Activated CD8-positive, alpha-beta T cell treated with anti-CD3 and anti-CD28 coated beads, Interleukin-2, amount 10 ng/mL, durations not matched to agents 7 days and 5 days (primary cell): ENCODE measurements around the gene PCSK2. TPM values are rescaled to one million over a fixed set of nuclear protein-coding genes. Genes with fewer than 3 reads are reported as not detected.

ENCODE experiments used
- ATAC-seq: fragments of 150-1000 bp; cut with Tn5 transposase; one replicate; pipeline ENCODE4 v1.10.0; 2021; ENCODE audit warnings: moderate library complexity
- CTCF ChIA-PET: fragments of 350-600 bp; sonication (Branson Sonifier 250); formaldehyde crosslinking; loops from one replicate; lab custom pipeline; 2021; ENCODE audit warnings: antibody characterized with exemption; lab: Charles Lee
- POLR2A ChIA-PET: fragments of 350-600 bp; sonication (Branson Sonifier 250); formaldehyde crosslinking; loops from one replicate; lab custom pipeline; 2021; ENCODE audit warnings: antibody characterized with exemption; lab: Charles Lee
- DNase-seq: peaks from one replicate; pipeline ENCODE4 v3.0.0-alpha.2; 2020
- H3K27ac Mint-ChIP-seq: one replicate; pipeline ENCODE4 v1.8.0; 2021; ENCODE audit warnings: mild to moderate bottlenecking, mixed read lengths
- H3K27me3 Mint-ChIP-seq: one replicate; pipeline ENCODE4 v1.8.0; 2021; ENCODE audit warnings: low read depth, mixed read lengths
- H3K36me3 Mint-ChIP-seq: one replicate; pipeline ENCODE4 v1.8.0; 2021; ENCODE audit warnings: low read depth, mixed read lengths
- H3K4me1 Mint-ChIP-seq: one replicate; pipeline ENCODE4 v1.8.0; 2021; ENCODE audit warnings: low read depth, mixed read lengths
- H3K4me3 Mint-ChIP-seq: one replicate; pipeline ENCODE4 v1.8.0; 2021; ENCODE audit warnings: mild to moderate bottlenecking, mixed read lengths
- H3K9me3 Mint-ChIP-seq: one replicate; pipeline ENCODE4 v1.8.0; 2022; ENCODE audit warnings: mixed read lengths; ENCODE audit not compliant: insufficient read depth
- total RNA-seq, 2 experiments: library from RNA; stranded (reverse); gene quantifications; one replicate each; pipeline ENCODE4 v1.2.3, GENCODE V29; 2021

PCSK2 gene
- total RNA-seq, 2 experiments from 2014 or later, result not detected

- Mint-ChIP-seq H3K4me3 (peak overlapping the region; percentile 72), H3K36me3 (no peaks in the 10 kb centered on the region), H3K9me3 (no peaks in the 10 kb centered on the region), H3K27ac (peak overlapping the region; percentile 77), H3K4me1 (peaks cover 53% of the 10 kb centered on the region), H3K27me3 (peaks cover 28% of the 10 kb centered on the region)
- CTCF ChIA-PET, result interaction anchor here (0.7 to 3.9 kb wide), 31 partner anchors 7 to 490 kb away, joined by 3 to 32 read pairs (median 5); partner anchors contain the start of genes BFSP1, DSTN and RRBP1
- ATAC-seq (peak; percentile 56), DNase-seq (peak; percentile 62)
- POLR2A ChIA-PET, result interaction anchor here (0.6 to 1.6 kb wide), 4 partner anchors 115 to 487 kb away, joined by 3 read pairs; no protein-coding TSS in a partner anchor
Measured at GRCh38 chr20:17505636-17506517, 279.0 kb downstream of the PCSK2 start.

GRCh38 chr20:17507032-17507431, 280.2 kb downstream of the PCSK2 start:
- Mint-ChIP-seq H3K27ac (peak overlapping the region; percentile 1), H3K27me3 (peaks cover 24% of the 10 kb centered on the region), H3K36me3 (no peaks in the 10 kb centered on the region), H3K4me1 (peaks cover 64% of the 10 kb centered on the region), H3K4me3 (no peak overlapping the region), H3K9me3 (no peaks in the 10 kb centered on the region)
- no peak for ATAC-seq
- ChIA-PET CTCF (interaction anchor here (1.4 to 3.3 kb wide), 2 partner anchors 64 to 100 kb away, joined by 5 to 20 read pairs; partner anchors contain the start of gene DSTN), POLR2A (no interaction called here)
- DNase-seq, result peak; percentile 35

- ChIA-PET POLR2A (no interaction called here), CTCF (no interaction called here)
- Mint-ChIP-seq H3K27me3 (peaks cover 23% of the 10 kb centered on the region), H3K36me3 (no peaks in the 10 kb centered on the region), H3K4me1 (peaks cover 66% of the 10 kb centered on the region), H3K4me3 (no peak overlapping the region), H3K9me3 (no peaks in the 10 kb centered on the region), H3K27ac (peak overlapping the region; percentile 1)
- no peak for ATAC-seq
- DNase-seq, result no peak
Measured at GRCh38 chr20:17507531-17507930, 280.7 kb downstream of the PCSK2 start.

GRCh38 chr20:17508756-17509155, 281.9 kb downstream of the PCSK2 start:
- ChIA-PET CTCF (no interaction called here), POLR2A (no interaction called here)
- H3K27ac Mint-ChIP-seq, result no peak overlapping the region
- no peaks in the 10 kb centered on the region for H3K36me3 Mint-ChIP-seq
- no peak overlapping the region for H3K4me3 Mint-ChIP-seq
- no peaks in the 10 kb centered on the region for H3K9me3 Mint-ChIP-seq
- peaks cover 57% of the 10 kb centered on the region for H3K4me1 Mint-ChIP-seq
- DNase-seq (no peak), ATAC-seq (no peak)
- H3K27me3 Mint-ChIP-seq, result peaks cover 23% of the 10 kb centered on the region

GRCh38 chr20:17510548-17510947, 283.7 kb downstream of the PCSK2 start:
- ATAC-seq (no peak), DNase-seq (no peak)
- ChIA-PET POLR2A (no interaction called here), CTCF (no interaction called here)
- H3K9me3 Mint-ChIP-seq, result no peaks in the 10 kb centered on the region
- H3K27ac Mint-ChIP-seq, result no peak overlapping the region
- H3K36me3 Mint-ChIP-seq, result no peaks in the 10 kb centered on the region
- peaks cover 24% of the 10 kb centered on the region for H3K27me3 Mint-ChIP-seq
- H3K4me1 Mint-ChIP-seq, result peaks cover 39% of the 10 kb centered on the region
- no peak overlapping the region for H3K4me3 Mint-ChIP-seq

GRCh38 chr20:17511401-17511800, 284.6 kb downstream of the PCSK2 start:
- peaks cover 29% of the 10 kb centered on the region for H3K27me3 Mint-ChIP-seq
- H3K36me3 Mint-ChIP-seq, result no peaks in the 10 kb centered on the region
- H3K9me3 Mint-ChIP-seq, result no peaks in the 10 kb centered on the region
- CTCF ChIA-PET, result interaction anchor here (1.2 kb wide), 1 partner anchor 137 kb away, joined by 3 read pairs; no protein-coding TSS in a partner anchor
- H3K4me1 Mint-ChIP-seq, result peaks cover 33% of the 10 kb centered on the region
- no peak overlapping the region for H3K27ac Mint-ChIP-seq
- POLR2A ChIA-PET, result no interaction called here
- no peak overlapping the region for H3K4me3 Mint-ChIP-seq
- DNase-seq (peak; percentile 56), ATAC-seq (peak; percentile 50)

- Mint-ChIP-seq H3K4me3 (no peak overlapping the region), H3K9me3 (no peaks in the 10 kb centered on the region), H3K27me3 (peaks cover 28% of the 10 kb centered on the region), H3K36me3 (no peaks in the 10 kb centered on the region), H3K27ac (no peak overlapping the region), H3K4me1 (peaks cover 16% of the 10 kb centered on the region)
- ATAC-seq (no peak), DNase-seq (no peak)
- CTCF ChIA-PET, result interaction anchor here (1.4 to 1.6 kb wide), 3 partner anchors 9 to 169 kb away, joined by 5 to 7 read pairs (median 5); partner anchors contain the start of gene RRBP1
- POLR2A ChIA-PET, result interaction anchor here (0.6 to 1.2 kb wide), 3 partner anchors 14 to 57 kb away, joined by 3 read pairs; partner anchors contain the start of gene DSTN
Measured at GRCh38 chr20:17513939-17514338, 287.1 kb downstream of the PCSK2 start.

GRCh38 chr20:17515053-17515452, 288.2 kb downstream of the PCSK2 start:
- ATAC-seq (no peak), DNase-seq (no peak)
- no peaks in the 10 kb centered on the region for H3K36me3 Mint-ChIP-seq
- no peak overlapping the region for H3K4me3 Mint-ChIP-seq
- H3K27me3 Mint-ChIP-seq, result peaks cover 24% of the 10 kb centered on the region
- H3K4me1 Mint-ChIP-seq, result peaks cover 16% of the 10 kb centered on the region
- no peak overlapping the region for H3K27ac Mint-ChIP-seq
- CTCF ChIA-PET, result interaction anchor here (1.4 kb wide), 1 partner anchor 11 kb away, joined by 7 read pairs; no protein-coding TSS in a partner anchor
- POLR2A ChIA-PET, result no interaction called here
- H3K9me3 Mint-ChIP-seq, result no peaks in the 10 kb centered on the region

- no peak for DNase-seq
- POLR2A ChIA-PET, result no interaction called here
- Mint-ChIP-seq H3K9me3 (no peaks in the 10 kb centered on the region), H3K27ac (no peak overlapping the region), H3K4me1 (peaks cover 5% of the 10 kb centered on the region), H3K27me3 (peaks cover 20% of the 10 kb centered on the region), H3K36me3 (no peaks in the 10 kb centered on the region), H3K4me3 (no peak overlapping the region)
- CTCF ChIA-PET, result no interaction called here
- no peak for ATAC-seq
Measured at GRCh38 chr20:17518339-17519052, 291.7 kb downstream of the PCSK2 start.

GRCh38 chr20:17519606-17520285, 292.9 kb downstream of the PCSK2 start:
- Mint-ChIP-seq H3K27ac (no peak overlapping the region), H3K4me1 (peaks cover 5% of the 10 kb centered on the region), H3K27me3 (peaks cover 20% of the 10 kb centered on the region), H3K36me3 (no peaks in the 10 kb centered on the region), H3K9me3 (no peaks in the 10 kb centered on the region), H3K4me3 (no peak overlapping the region)
- ATAC-seq (no peak), DNase-seq (no peak)
- CTCF ChIA-PET, result interaction anchor here (1.7 kb wide), 1 partner anchor 14 kb away, joined by 6 read pairs; no protein-coding TSS in a partner anchor
- POLR2A ChIA-PET, result no interaction called here

GRCh38 chr20:17520583-17520982, 293.7 kb downstream of the PCSK2 start:
- ChIA-PET POLR2A (no interaction called here), CTCF (interaction anchor here (1.7 kb wide), 1 partner anchor 15 kb away, joined by 6 read pairs; no protein-coding TSS in a partner anchor)
- Mint-ChIP-seq H3K9me3 (no peaks in the 10 kb centered on the region), H3K4me3 (no peak overlapping the region), H3K4me1 (peaks cover 5% of the 10 kb centered on the region), H3K36me3 (no peaks in the 10 kb centered on the region), H3K27ac (no peak overlapping the region), H3K27me3 (peaks cover 19% of the 10 kb centered on the region)
- ATAC-seq, result no peak
- no peak for DNase-seq
